WTC11 (cell line): Measurements from ENCODE around the gene HYAL2.

Source experiments
- HMGA2 ChIP-seq: fragments of 250-450 bp; sonication (Bioruptor Pico); IDR thresholded peaks from 2 replicates; pipeline ENCODE4 v1.4.0; 2021; ENCODE audit warnings: mild to moderate bottlenecking, moderate library complexity
- MXD4 ChIP-seq: fragments of 250-450 bp; sonication (Bioruptor Pico); IDR thresholded peaks from 2 replicates; pipeline ENCODE4 v1.8.0; 2021; ENCODE audit warnings: mild to moderate bottlenecking, moderate library complexity, borderline replicate concordance
- NR3C1 ChIP-seq: sonication (generic); formaldehyde crosslinking; conservative IDR thresholded peaks from 2 replicates; pipeline ENCODE4 v1.8.1; 2023; ENCODE audit warnings: low read depth, mild to moderate bottlenecking, missing genetic modification reagents
- RORB ChIP-seq: fragments of 250-450 bp; sonication (Bioruptor Pico); IDR thresholded peaks from 2 replicates; pipeline ENCODE4 v1.9.0; 2021; ENCODE audit warnings: mild to moderate bottlenecking
- TCF7 ChIP-seq: sonication (generic); formaldehyde crosslinking; IDR thresholded peaks from 2 replicates; pipeline ENCODE4 v1.8.0; 2022; ENCODE audit warnings: mild to moderate bottlenecking, low read depth, missing genetic modification reagents, moderate library complexity
- TEAD1 ChIP-seq: sonication (generic); formaldehyde crosslinking; IDR thresholded peaks from 2 replicates; pipeline ENCODE4 v1.8.0; 2022; ENCODE audit warnings: mild to moderate bottlenecking, missing genetic modification reagents
- TF ChIP-seq, protein P1 (sequence below): fragments of 200-600 bp; IDR thresholded peaks from 2 replicates; pipeline ENCODE4 v1.8.0; 2022; ENCODE audit warnings: antibody characterized with exemption
- TF ChIP-seq, protein P2 (sequence below): fragments of 250-450 bp; sonication (Bioruptor Pico); IDR thresholded peaks from 2 replicates; pipeline ENCODE4 v1.8.0; 2021; ENCODE audit warnings: mild to moderate bottlenecking
- TF ChIP-seq, protein P3 (sequence below): sonication (generic); formaldehyde crosslinking; IDR thresholded peaks from 2 replicates; pipeline ENCODE4 v1.8.0; 2022; ENCODE audit warnings: mild to moderate bottlenecking, missing genetic modification reagents

DNA sequence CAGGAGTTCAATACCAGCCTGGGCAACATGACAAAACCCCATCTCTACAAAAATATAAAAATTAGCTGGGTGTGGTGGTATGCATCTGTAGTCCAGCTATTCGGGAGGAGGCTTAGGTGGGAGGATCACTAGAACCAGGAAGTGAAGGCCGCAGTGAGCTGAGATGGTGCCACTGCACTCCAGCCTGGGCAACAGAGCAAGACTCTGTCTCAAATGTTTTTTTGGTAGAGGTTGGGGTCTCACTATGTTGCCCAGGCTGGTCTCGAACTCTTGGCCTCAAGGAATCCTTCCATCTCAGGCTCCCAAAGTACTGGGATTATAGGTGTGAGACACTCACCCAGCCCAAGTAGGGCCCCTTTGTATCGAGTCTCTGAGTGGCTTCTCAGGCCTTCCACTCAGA, 28.5 kb downstream of the HYAL2 start:
- TF ChIP-seq, protein P1, sequence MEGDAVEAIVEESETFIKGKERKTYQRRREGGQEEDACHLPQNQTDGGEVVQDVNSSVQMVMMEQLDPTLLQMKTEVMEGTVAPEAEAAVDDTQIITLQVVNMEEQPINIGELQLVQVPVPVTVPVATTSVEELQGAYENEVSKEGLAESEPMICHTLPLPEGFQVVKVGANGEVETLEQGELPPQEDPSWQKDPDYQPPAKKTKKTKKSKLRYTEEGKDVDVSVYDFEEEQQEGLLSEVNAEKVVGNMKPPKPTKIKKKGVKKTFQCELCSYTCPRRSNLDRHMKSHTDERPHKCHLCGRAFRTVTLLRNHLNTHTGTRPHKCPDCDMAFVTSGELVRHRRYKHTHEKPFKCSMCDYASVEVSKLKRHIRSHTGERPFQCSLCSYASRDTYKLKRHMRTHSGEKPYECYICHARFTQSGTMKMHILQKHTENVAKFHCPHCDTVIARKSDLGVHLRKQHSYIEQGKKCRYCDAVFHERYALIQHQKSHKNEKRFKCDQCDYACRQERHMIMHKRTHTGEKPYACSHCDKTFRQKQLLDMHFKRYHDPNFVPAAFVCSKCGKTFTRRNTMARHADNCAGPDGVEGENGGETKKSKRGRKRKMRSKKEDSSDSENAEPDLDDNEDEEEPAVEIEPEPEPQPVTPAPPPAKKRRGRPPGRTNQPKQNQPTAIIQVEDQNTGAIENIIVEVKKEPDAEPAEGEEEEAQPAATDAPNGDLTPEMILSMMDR, result no peak
- TF ChIP-seq, protein P2, sequence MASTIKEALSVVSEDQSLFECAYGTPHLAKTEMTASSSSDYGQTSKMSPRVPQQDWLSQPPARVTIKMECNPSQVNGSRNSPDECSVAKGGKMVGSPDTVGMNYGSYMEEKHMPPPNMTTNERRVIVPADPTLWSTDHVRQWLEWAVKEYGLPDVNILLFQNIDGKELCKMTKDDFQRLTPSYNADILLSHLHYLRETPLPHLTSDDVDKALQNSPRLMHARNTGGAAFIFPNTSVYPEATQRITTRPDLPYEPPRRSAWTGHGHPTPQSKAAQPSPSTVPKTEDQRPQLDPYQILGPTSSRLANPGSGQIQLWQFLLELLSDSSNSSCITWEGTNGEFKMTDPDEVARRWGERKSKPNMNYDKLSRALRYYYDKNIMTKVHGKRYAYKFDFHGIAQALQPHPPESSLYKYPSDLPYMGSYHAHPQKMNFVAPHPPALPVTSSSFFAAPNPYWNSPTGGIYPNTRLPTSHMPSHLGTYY (CRISPR knock-in tag), result no peak
- TF ChIP-seq RORB (no peak), MXD4 (CRISPR knock-in tag) (no peak), NR3C1 (CRISPR knock-in tag) (no peak), TCF7 (no peak), TEAD1 (CRISPR knock-in tag) (no peak), HMGA2 (CRISPR knock-in tag) (no peak)
- TF ChIP-seq, protein P3, sequence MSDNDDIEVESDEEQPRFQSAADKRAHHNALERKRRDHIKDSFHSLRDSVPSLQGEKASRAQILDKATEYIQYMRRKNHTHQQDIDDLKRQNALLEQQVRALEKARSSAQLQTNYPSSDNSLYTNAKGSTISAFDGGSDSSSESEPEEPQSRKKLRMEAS (CRISPR knock-in tag), result no peak
